ENCODE data around the gene RTEL1. TPM values are rescaled to one million over a fixed set of nuclear protein-coding genes. Genes with fewer than 3 reads are reported as not detected.

The RTEL1 gene
- total RNA-seq, 6 experiments from 2014 or later = 9.6 to 16.3 (median 12.4) TPM

DNA sequence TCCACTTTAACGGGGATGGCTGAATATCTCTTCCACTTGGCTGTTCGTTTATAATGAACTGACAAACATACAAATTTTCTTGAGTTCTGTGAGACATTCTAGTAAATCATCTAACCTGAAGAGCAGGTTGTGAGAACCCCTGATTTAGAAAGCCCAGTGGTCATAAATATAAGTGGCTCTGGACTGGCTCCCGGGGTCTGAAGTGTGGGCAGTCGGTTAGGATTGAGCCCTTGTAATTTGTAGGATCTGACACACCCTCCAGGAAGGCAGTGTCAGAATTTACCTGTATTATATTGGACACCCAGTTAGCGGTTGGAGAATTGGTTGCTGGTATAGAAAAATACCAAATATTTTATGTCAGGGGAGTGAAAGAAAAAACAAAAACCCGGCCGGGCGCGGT lies 24.4 kb upstream of the RTEL1 start:
- intact Hi-C loops (cut with DNase I) = no loop called here
- peaks cover 0 to 4% (median 0%) of the 10 kb centered on the region in 4 donors for H3K4me1 ChIP-seq
- no peaks in the 10 kb centered on the region for H3K9me3 ChIP-seq
- DNase-seq = no peak
- H3K36me3 ChIP-seq = no peaks in the 10 kb centered on the region
- no peak for TF ChIP-seq POLR2A (IDR thresholded peaks at IDR 0.05)
- TF ChIP-seq, protein P1, sequence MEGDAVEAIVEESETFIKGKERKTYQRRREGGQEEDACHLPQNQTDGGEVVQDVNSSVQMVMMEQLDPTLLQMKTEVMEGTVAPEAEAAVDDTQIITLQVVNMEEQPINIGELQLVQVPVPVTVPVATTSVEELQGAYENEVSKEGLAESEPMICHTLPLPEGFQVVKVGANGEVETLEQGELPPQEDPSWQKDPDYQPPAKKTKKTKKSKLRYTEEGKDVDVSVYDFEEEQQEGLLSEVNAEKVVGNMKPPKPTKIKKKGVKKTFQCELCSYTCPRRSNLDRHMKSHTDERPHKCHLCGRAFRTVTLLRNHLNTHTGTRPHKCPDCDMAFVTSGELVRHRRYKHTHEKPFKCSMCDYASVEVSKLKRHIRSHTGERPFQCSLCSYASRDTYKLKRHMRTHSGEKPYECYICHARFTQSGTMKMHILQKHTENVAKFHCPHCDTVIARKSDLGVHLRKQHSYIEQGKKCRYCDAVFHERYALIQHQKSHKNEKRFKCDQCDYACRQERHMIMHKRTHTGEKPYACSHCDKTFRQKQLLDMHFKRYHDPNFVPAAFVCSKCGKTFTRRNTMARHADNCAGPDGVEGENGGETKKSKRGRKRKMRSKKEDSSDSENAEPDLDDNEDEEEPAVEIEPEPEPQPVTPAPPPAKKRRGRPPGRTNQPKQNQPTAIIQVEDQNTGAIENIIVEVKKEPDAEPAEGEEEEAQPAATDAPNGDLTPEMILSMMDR (IDR thresholded peaks at IDR 0.05) = no peak
- H3K27ac ChIP-seq = no peak overlapping the region
- WGBS (ENCODE audit: insufficient coverage, low coverage, low lambda C conversion rate, missing lambda C conversion rate) = 78% methylated on average over 9 of the region's 9 CpGs
- no peak overlapping the region for H3K4me3 ChIP-seq
- H3K27me3 ChIP-seq = no peaks in the 10 kb centered on the region
- no peak for ATAC-seq

DNA sequence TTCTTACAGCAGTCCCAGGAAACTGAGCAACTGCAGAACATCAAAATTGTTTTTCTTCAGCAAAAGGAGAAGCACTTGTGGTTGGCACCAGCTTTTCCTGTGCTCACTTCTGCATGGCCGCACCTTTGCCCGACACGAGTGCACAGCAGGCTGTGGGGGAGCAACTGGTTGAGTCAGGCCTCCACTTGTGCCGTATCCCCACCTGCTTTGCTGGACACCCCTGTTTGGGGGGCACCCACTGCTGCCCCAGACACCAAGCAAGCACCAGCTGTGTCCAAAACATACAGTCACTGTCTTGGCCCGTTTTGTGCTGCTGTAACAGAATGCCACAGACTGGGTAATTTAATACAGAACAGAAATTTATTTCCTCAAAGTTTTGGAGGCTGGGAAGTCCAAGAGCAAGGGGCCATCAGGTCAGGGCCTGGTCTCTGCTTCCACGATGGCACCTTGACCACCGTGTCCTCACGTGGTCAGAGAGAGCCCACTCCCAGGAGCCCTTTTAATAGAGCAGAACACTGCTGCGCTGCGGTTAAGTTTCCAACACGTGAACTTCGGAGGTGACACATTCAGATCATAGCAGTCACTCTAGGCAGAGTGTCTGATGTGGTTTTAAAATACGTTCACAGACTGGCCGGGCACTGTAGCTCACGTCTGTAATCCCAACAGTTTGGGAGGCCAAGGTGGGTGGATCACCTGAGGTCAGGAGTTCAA lies 22.5 kb upstream of the RTEL1 start:
- no peak overlapping the region for H3K27ac ChIP-seq
- no peak overlapping the region for H3K4me3 ChIP-seq
- H3K9me3 ChIP-seq = no peaks in the 10 kb centered on the region
- TF ChIP-seq, protein P1 (IDR thresholded peaks at IDR 0.05) = no peak
- no peak for TF ChIP-seq POLR2A (IDR thresholded peaks at IDR 0.05)
- ATAC-seq (peak; percentile 33 to 52 (median 44)), DNase-seq (no peak)
- 53% methylated on average over 5 of the region's 15 CpGs for WGBS (ENCODE audit: insufficient coverage, low coverage, low lambda C conversion rate, missing lambda C conversion rate)
- H3K36me3 ChIP-seq = no peaks in the 10 kb centered on the region
- no peaks in the 10 kb centered on the region for H3K4me1 ChIP-seq
- intact Hi-C loops (cut with DNase I) = no loop called here
- H3K27me3 ChIP-seq = no peaks in the 10 kb centered on the region

DNA sequence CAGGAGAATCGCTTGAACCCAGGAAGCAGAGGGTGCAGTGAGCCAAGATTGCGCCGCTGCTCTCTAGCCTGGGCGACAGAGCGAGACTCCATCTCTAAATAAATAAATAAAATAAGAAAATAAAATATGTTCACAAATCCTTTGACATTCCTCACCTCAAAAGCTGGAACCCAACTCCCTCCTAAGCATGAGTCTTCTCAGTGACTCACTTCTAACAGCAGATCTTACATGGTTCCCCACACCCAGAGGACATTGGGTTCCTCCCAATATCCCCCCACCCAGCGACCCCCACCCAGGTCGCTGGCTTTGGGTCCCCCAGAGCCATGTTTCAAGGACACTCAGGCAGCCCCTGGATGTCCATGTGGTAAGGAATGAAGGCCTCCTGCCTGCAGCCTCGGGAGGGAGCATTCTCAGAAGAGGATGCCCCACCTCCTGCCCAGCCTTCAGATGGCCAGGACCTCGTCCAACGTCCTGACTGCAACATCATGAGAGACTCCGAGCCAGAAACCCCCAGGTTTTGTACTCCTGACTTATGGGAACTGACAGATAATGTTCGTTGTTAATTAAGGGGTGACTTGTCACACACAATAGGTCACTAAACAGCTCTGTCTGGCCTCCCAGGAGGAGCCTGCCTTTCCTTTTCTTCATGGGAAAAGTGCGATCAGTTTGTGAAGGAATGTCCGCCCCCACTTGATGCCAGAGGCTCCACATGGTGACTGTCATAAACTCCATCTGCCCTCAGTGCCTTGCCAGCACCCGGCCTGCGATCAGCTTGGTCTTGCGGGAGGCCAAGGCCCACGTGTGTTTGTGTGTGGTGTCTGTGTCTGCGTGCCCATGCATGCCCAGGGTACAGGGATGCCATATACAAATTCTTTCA lies 21.1 kb upstream of the RTEL1 start:
- DNase-seq (no peak), ATAC-seq (no peak)
- H3K27me3 ChIP-seq = no peaks in the 10 kb centered on the region
- no peak overlapping the region for H3K4me3 ChIP-seq
- no peaks in the 10 kb centered on the region for H3K9me3 ChIP-seq
- intact Hi-C loops (cut with DNase I) = no loop called here
- TF ChIP-seq, protein P1 (IDR thresholded peaks at IDR 0.05) = no peak
- no peak for TF ChIP-seq POLR2A (IDR thresholded peaks at IDR 0.05)
- H3K27ac ChIP-seq = no peak overlapping the region
- 77% methylated on average over 13 of the region's 19 CpGs for WGBS (ENCODE audit: insufficient coverage, low coverage, low lambda C conversion rate, missing lambda C conversion rate)
- no peaks in the 10 kb centered on the region for H3K36me3 ChIP-seq
- no peaks in the 10 kb centered on the region for H3K4me1 ChIP-seq

DNA sequence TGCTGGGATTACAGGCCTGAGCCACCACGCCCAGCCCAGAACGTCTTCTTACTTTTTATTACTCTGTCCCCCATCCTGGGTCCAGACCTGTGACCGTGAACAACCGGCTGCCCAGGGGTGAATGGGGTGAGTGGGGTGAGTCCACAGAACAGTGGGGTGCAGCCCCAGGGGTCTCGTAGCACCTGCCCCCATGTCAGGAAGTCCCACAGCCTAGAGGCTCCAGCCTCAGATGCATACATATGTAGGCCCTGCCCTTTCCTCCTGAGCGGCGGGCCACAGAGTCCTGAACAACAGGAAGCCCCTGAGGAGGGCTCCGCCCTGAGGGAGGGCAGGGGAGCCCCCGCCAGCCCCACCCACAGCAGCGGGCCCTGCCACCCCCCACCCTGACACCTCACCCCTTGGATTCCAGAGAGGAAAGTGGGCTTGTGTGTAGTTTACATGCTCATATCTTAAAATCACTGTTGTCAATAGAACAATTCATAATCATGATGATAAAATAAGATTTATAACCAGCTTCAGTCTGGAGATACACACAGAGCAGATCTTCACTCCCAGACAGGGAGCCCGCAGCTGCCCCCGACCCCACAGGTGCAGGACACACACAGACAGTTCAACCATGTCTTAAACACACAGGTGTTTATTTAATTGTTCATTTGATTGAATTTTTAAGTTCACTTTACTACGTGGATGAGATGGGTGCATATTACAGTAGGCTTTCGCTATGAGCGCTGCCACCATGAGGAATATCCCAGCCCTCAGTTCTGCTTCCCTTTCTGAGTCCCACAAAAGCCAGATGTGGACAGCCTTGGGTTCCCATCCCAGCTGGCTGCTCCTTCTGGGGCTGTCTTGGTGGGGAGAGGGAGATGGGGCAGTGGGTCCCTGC lies 18.8 kb upstream of the RTEL1 start:
- intact Hi-C loops (cut with DNase I) = no loop called here
- 65% methylated on average over 4 of the region's 15 CpGs for WGBS (ENCODE audit: insufficient coverage, low coverage, low lambda C conversion rate, missing lambda C conversion rate)
- Histone ChIP-seq H3K27ac (peak overlapping the region in 1 of 3 donors; percentile 24), H3K27me3 (no peaks in the 10 kb centered on the region), H3K36me3 (no peaks in the 10 kb centered on the region), H3K4me3 (no peak overlapping the region), H3K9me3 (no peaks in the 10 kb centered on the region), H3K4me1 (peaks cover 0 to 6% (median 0%) of the 10 kb centered on the region in 4 donors)
- ATAC-seq (peak in 1 of 4 donors; percentile 13), DNase-seq (no peak)
- TF ChIP-seq, protein P1 (IDR thresholded peaks at IDR 0.05) = no peak
- TF ChIP-seq POLR2A (IDR thresholded peaks at IDR 0.05) = no peak

Measured in right lobe of liver (tissue), 6 donors.